Neural cell (in vitro differentiated cells): Measurements from ENCODE around the gene NFE2L2.

Experiments used
- EP300 ChIP-seq: fragments of 450-650 bp; conservative IDR thresholded peaks from 2 replicates; pipeline ENCODE4 v1.6.1; 2014; ENCODE audit warnings: antibody characterized with exemption, mild to moderate bottlenecking, moderate library complexity; ENCODE audit not compliant: poor library complexity, severe bottlenecking
- EZH2 ChIP-seq: fragments of 200-600, 300-800 bp; shearing (Covaris generic), sonication (generic); IDR thresholded peaks from 2 replicates; pipeline ENCODE4 v1.6.1; 2014; ENCODE audit warnings: antibody characterized with exemption, low read length, borderline replicate concordance, mild to moderate bottlenecking; ENCODE audit not compliant: insufficient read depth, poor library complexity, severe bottlenecking
- POLR2AphosphoS5 ChIP-seq: IDR thresholded peaks from 2 replicates; pipeline ENCODE4 v1.6.1; 2012
- TAF1 ChIP-seq: IDR thresholded peaks from 2 replicates; pipeline ENCODE4 v1.6.1; 2012; ENCODE audit warnings: low read depth
- TF ChIP-seq, protein P1 (sequence below): fragments of 450-650 bp; IDR thresholded peaks from 2 replicates; pipeline ENCODE4 v1.5.1; 2014; ENCODE audit warnings: antibody characterized with exemption, mild to moderate bottlenecking, moderate library complexity; ENCODE audit not compliant: poor library complexity, severe bottlenecking

DNA sequence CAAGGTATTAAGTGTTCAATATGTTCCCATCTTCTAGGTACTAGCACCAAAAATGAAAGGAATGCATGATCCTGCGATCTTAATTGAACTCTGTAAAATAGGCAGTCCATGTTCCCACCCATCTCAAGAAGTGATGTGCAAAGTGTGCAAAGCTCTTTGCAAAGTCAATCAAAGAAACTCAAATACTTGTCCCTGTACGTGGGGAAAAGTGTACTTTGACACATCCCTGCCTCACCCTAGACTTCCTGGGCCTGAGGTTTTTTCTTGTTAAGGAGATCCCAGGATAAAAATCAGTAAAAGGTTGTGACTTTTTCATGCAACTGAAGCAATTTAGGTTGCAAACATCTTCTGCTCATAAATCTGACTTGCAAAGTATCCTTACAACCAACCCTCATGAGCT lies 26.6 kb downstream of the NFE2L2 start:
- TF ChIP-seq EZH2 (no peak), POLR2AphosphoS5 (no peak), EP300 (no peak), TAF1 (no peak)
- TF ChIP-seq, protein P1, sequence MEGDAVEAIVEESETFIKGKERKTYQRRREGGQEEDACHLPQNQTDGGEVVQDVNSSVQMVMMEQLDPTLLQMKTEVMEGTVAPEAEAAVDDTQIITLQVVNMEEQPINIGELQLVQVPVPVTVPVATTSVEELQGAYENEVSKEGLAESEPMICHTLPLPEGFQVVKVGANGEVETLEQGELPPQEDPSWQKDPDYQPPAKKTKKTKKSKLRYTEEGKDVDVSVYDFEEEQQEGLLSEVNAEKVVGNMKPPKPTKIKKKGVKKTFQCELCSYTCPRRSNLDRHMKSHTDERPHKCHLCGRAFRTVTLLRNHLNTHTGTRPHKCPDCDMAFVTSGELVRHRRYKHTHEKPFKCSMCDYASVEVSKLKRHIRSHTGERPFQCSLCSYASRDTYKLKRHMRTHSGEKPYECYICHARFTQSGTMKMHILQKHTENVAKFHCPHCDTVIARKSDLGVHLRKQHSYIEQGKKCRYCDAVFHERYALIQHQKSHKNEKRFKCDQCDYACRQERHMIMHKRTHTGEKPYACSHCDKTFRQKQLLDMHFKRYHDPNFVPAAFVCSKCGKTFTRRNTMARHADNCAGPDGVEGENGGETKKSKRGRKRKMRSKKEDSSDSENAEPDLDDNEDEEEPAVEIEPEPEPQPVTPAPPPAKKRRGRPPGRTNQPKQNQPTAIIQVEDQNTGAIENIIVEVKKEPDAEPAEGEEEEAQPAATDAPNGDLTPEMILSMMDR = no peak
